Prostate gland (tissue), 2 donors: ENCODE data around the gene FBXW12.

Experiments
- CTCF ChIP-seq, 4 experiments: fragments of 200-600 bp in 2 of 4; fragments of 450-650 bp in 2 of 4; sonication (generic) in 2 of 4; IDR thresholded peaks; 1 replicate in 3 of 4; 2 replicates in 1 of 4; pipeline ENCODE4 v1.5.1; 2016 to 2019; ENCODE audit warnings: antibody characterized with exemption in 4 of 4, mild to moderate bottlenecking in 2 of 4, moderate library complexity in 2 of 4
- POLR2A ChIP-seq: fragments of 450-650 bp; IDR thresholded peaks from one replicate; pipeline ENCODE4 v1.6.1; 2016; ENCODE audit warnings: antibody characterized with exemption, mild to moderate bottlenecking
- POLR2AphosphoS5 ChIP-seq: sonication (generic); formaldehyde crosslinking; IDR thresholded peaks from one replicate; pipeline ENCODE4 v1.6.1; 2017; ENCODE audit warnings: antibody characterized with exemption

DNA sequence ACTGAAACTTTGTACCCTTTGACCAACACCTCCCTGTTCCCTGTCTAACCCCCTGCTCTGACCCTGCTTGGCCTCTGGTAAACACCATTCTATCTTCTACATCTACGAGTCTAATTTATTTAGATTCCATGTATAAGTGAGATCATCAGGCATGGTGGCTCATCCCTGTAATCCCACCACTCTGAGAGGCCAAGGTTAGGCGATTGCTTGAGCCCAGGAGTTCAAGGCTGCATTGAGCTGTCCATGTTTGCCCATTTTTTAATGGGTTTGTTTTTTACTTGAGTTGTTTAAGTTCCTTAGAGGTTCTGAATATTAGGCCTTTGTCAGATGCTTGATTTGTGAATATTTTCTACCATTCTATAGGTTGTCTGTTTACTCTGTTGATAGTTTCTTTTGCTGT is 16.9 kb downstream of the FBXW12 start:
- TF ChIP-seq CTCF (IDR thresholded peaks at IDR 0.05) (no peak), POLR2AphosphoS5 (no peak), POLR2A (no peak)
